Stimulated activated CD4-positive, alpha-beta T cell treated with anti-CD3 and anti-CD28 coated beads, Interleukin-1b, Interleukin-23, amount 100 ng/mL, for 1 hour (primary cell): Measurements from ENCODE around the gene RIPK3.
A peak's percentile ranks its signal among the peaks of the same experiment; 100 is the strongest.
"Not testable (repeated sequence)": the region's sequence is repeated elsewhere in the genome, so short reads cannot be mapped to it uniquely, and the experiment has no call there.

Source experiments
- DNase-seq, 2 donors: peaks; one replicate each; pipeline ENCODE4 v3.0.0-alpha.2; 2020; ENCODE audit warnings: low read depth in 2 of 2

Gene RIPK3

GRCh38 chr14:24343795-24344660 is 4.2 kb upstream of the RIPK3 start:
- no peak for DNase-seq

DNA sequence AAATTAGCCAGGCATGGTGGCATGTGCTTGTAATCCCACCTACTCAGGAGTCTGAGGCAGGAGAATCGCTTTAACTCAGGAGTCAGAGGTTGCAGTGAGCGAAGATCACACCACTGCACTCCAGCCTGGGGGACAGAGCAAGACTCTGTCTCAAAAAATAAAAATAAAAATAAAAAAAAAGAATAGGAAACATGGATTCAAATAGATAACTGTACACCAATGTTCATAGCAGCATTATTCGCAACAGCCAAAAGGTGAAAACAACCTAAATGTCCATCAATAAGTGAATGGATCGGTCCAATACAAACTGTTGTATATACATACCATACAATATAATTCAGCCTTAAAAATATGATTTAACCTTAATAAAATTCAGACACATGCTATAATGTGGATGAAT is 3.1 kb upstream of the RIPK3 start:
- DNase-seq: no peak

DNA sequence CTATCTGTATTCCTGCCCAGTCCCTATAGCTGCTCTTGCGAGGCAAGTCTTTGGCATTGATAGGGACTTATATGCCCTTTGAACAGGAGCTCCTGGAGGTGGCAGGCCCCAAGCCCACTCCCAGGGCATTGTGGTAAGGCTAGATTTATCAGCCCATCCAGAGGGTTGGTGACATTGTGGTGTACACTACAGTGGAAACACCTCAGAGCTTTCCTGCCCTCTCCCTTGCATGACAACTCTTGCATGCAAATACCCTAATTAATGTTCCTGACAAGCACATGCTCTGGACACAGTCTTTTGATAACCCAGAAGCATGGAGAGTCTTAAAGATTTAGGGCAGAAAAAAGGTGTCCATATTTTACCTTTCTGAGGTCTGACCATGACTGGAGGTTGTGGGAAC is 815 bp upstream of the RIPK3 start:
- DNase-seq: no peak

GRCh38 chr14:24338843-24339242 is 948 bp downstream of the RIPK3 start:
- DNase-seq: no peak

- no peak for DNase-seq
These were observed 2.0 kb downstream of the RIPK3 start for GRCh38 chr14:24337824-24338175.

GRCh38 chr14:24337144-24337823 is 2.5 kb downstream of the RIPK3 start:
- no peak for DNase-seq

DNA sequence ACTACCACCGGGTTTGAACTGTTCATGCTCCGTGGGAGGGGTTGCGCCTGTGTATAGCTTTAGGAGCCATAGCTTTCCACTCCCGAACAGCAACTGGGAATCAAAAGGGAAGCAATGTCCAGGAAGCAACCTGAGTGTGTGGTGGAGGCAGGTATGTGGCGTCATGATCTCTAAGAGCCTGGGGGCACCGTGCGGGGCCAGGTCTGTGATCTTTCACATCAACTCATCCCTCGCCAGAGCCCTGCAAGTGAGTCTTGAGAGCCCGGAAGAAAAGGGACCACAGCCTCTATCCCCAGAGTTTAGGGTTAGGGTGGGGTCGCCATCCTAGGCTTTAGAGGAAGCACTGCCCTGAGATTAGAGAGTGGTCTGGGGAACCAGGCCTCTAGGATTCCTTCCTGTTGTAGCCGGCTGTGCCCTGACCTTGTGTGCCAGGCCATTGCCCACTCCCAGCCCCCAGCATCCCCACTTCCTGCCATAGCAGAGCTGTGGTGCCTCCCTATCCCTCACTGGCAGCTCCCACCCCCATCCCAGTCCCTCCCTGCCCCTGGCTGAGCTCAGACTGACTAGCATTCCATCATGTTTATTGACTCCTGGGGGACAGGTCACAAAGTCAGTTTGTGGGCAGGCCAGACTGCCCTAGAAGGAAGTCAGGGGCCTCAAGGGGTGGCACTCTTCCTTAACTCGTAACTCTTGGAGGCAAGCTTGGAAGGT is 4.2 kb downstream of the RIPK3 start:
- DNase-seq: no peak

DNA sequence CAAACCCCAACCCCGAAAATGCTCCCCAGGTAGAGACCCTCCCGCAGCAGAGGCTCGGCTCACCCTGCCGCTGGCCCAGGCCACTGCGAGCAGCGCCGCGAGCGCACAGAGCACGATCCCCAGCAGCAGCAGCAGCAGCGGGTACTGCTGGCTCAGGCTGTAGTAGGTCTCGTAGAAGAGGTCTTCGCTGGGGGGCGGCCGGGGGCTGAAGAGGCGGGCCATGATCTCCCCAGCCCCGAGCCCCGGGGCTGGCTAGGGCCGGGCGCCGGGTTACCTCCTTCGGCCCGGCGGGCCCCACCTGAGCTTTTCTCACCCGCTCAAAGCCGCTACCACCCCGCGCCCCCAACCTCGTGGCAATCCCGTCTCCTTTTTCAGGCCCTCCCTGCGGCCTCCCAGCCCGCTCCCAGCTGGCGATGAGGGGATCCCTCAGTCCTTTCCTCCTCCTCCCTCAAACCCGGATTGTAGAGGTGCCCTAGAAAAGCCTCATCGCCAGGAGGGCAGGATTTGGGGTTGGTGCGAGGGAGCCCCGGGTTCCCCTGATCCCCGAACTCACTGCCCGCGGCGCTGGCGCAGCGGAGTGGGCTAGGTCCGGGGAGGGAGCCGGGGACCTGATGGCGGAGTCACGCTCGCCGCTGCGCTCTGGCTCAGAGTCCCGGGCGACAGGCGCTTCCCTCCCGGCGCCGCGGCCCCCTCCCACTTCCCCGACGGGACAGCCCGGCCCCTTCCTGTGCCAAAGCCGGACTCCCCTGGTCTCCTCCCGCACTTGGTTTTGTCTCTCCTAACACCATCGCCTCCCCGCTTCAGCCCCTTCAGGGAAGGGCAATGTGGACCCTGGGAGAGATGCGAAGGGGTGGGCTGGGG is 5.1 kb downstream of the RIPK3 start, which contains the start of gene ADCY4:
Gene ADCY4, minus strand, starts transcription at position 641 of the 861 bp plus-strand sequence. Its CDS starts 419 bp downstream, at position 222.
- DNase-seq: no peak

GRCh38 chr14:24332268-24332993 is 7.4 kb downstream of the RIPK3 start:
- peak; percentile 60 to 74 for DNase-seq

DNA sequence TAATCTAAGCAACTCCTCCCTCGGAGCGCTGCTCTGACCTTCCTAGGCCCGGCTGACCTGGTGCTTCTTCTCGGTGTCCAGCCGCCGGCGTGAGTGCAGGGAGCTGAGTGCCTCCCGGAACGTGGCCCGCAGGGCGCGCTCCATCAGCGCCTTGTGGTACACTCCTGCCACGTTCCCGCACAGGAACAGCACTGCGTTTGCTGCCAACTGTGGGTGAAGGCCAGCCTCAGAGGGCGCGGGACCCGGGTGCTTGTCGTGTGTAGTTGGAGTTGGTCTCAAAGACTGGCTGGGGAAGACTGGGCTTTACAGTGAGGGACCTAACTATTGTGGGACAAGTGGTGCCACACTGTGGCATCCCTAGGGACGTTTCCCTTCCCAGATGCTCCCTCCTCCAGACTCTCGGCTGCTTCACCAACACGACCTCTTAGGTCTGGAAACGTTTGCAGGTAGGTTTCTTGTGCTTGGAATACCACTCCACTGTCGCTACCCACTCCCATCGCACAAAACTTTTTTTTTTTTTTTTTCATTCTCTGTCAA is 8.0 kb downstream of the RIPK3 start:
- no peak for DNase-seq

DNA sequence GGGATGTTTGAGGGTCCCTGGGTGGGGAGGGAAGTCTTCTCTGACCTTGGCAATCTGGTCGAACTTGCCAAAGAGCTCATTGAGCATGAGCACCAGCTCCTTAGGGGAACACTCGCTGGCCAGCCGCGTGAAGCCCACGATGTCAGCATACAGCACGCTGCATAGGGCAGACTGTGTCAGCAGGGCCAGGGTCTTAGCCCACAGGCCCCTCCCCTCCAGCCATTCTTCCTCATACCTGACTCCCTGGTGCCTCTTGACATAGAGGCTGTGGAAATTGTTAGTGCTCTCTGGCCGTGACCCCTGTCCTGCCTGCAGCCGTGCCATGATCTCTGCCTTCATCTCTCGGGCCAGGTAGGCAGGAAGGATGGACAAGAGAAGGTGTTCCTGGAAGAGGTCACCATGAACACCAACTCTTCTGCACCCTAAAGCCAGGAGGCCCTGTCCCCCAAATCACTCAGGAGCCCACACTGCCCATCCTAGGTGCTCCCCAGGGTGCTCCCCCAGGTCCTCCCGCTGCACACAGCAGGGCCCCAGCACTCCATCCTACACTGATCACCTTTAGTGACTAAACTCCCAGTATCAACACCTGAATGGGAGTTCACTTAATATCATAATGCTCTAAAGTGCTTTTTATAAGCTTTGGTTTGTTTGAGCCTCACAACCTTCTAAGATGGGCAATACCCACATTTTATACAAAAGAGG is 8.7 kb downstream of the RIPK3 start:
- no peak for DNase-seq

GRCh38 chr14:24329736-24330135 is 10.1 kb downstream of the RIPK3 start:
- DNase-seq: no peak

GRCh38 chr14:24329073-24329663 is 10.6 kb downstream of the RIPK3 start:
- no peak for DNase-seq

GRCh38 chr14:24327914-24328313 is 11.9 kb downstream of the RIPK3 start:
- DNase-seq: not testable (repeated sequence)

GRCh38 chr14:24327303-24327702 is 12.5 kb downstream of the RIPK3 start:
- DNase-seq: no peak

- DNase-seq: no peak
These were observed 13.8 kb downstream of the RIPK3 start for GRCh38 chr14:24325963-24326362.

DNA sequence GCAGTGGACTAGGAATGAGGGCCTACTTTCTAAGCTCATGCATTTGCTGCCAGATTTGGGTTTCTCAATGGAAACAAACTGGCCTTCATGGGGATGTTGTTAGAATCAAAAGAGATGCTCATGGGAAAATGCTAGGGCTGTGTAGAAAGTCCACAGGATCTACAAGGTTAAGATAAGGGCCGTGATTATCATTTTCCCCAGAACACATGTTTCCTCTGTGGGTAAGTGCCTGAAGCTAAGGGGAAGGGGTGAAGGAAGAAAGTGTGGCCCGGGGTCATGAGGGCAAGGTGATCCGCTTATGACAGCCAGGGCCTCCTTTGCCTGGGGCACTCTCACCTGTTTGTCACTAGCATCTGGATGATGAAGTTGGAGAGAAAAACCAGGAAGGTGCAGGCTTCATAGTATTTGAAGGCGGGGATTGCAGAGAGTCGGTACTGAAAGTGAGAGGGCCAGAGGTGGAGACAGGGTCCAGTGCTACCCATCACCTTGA is 14.7 kb downstream of the RIPK3 start:
- no peak for DNase-seq

DNA sequence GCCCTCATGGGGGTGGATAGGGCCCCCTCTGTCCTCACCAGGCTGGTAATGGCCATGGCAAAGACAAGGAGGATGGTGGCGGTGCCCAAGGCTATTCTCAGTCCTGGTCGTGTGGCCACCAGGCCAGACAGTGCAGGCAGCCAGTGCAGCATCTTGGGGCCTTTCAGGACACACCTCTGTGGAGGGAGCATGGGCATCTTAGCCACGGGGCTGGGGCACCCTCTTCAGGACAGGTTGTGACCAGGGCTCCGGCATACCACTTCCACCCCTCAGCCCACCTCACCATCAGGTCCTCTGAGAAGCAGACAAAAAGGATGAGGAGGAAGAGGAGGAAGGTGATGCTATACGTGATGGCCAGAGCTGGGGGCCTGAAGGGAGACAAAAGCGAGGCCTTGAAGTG is 15.8 kb downstream of the RIPK3 start:
- no peak for DNase-seq

DNA sequence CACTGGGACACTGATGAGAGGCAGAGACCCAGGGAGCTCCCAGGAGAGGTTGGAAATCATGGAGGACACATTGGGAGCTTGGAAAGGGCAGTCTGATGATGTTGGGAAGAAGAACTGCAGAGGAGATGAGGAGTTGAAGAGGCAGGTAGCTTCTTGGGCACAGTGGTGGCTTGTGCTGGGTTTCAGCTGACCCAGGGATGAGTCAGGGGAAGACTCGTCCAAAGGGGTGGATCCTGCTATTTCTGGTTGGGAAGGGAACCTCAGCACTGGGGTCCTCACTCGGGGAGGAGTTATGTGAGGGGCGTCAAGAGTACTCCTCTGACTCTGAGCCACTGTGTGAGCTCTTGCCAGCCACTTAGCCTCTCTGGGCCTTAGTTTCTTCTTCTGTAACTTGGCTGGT is 16.4 kb downstream of the RIPK3 start:
- no peak for DNase-seq
